ENCODE results near the gene RPL31. TPM values are rescaled to one million over a fixed set of nuclear protein-coding genes. Genes with fewer than 3 reads are reported as not detected.
A peak's percentile ranks its signal among the peaks of the same experiment; 100 is the strongest.
"Not testable (repeated sequence)": the region's sequence is repeated elsewhere in the genome, so short reads cannot be mapped to it uniquely, and the experiment has no call there.

RPL31 gene
- total RNA-seq, 1 experiment from 2014 or later: 682 TPM

DNA sequence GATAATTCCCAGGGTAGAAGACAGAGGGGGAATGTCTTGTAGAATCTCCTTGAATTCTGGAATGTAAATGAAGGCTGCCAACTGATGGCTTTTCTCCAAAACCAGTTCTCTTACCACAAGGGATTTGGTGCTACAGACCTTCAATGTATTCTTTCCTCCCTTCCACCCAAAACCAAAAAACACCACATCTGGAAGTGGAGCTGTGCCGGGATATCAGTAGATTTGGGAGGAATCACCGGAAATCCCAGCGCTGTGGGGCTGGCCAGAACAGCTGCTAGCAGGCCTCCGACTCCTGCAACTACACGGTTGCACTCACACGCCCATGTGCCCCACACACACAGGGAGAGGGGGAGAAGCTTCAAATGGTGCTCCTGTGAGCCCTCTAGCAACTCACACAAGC lies 45.7 kb downstream of the RPL31 start:
- H3K36me3 ChIP-seq (ENCODE audit: control insufficient read depth, insufficient read depth, low read length): peaks cover 30% of the 10 kb centered on the region
- POLR2A ChIA-PET: interaction anchor here (0.6 to 0.7 kb wide), 2 partner anchors 87 to 143 kb away, joined by 3 to 4 read pairs; no protein-coding TSS in a partner anchor
- ATAC-seq (no peak), DNase-seq (ENCODE audit: low read depth, low spot score) (no peak)
- H3K4me3 ChIP-seq (ENCODE audit: low read depth in 2 of 2, low read length in 2 of 2): no peak overlapping the region
- no TSS peak for BruUV-seq (replicated peaks)
- no peaks in the 10 kb centered on the region for H3K27me3 ChIP-seq (ENCODE audit: control insufficient read depth, insufficient read depth, low read length)
- intact Hi-C loops (cut with micrococcal nuclease; ENCODE audit: unreplicated experiment): no loop called here
- in situ Hi-C loops (cut with HindIII; ENCODE audit: low pct_unique_long_range_greater_than_20kb, low sequenced_read_pairs): no loop called here
- CTCF ChIA-PET: no interaction called here
- peak overlapping the region; percentile 35; the same call in 1 of the 2 replicates for H3K27ac ChIP-seq (ENCODE audit: low read length)
- H3K4me1 ChIP-seq (ENCODE audit: control insufficient read depth, insufficient read depth, low read length): peaks cover 13% of the 10 kb centered on the region
- H3K9me3 ChIP-seq (ENCODE audit: control insufficient read depth, insufficient read depth, low read depth, low read length): no peaks in the 10 kb centered on the region
- TF ChIP-seq, protein P1, sequence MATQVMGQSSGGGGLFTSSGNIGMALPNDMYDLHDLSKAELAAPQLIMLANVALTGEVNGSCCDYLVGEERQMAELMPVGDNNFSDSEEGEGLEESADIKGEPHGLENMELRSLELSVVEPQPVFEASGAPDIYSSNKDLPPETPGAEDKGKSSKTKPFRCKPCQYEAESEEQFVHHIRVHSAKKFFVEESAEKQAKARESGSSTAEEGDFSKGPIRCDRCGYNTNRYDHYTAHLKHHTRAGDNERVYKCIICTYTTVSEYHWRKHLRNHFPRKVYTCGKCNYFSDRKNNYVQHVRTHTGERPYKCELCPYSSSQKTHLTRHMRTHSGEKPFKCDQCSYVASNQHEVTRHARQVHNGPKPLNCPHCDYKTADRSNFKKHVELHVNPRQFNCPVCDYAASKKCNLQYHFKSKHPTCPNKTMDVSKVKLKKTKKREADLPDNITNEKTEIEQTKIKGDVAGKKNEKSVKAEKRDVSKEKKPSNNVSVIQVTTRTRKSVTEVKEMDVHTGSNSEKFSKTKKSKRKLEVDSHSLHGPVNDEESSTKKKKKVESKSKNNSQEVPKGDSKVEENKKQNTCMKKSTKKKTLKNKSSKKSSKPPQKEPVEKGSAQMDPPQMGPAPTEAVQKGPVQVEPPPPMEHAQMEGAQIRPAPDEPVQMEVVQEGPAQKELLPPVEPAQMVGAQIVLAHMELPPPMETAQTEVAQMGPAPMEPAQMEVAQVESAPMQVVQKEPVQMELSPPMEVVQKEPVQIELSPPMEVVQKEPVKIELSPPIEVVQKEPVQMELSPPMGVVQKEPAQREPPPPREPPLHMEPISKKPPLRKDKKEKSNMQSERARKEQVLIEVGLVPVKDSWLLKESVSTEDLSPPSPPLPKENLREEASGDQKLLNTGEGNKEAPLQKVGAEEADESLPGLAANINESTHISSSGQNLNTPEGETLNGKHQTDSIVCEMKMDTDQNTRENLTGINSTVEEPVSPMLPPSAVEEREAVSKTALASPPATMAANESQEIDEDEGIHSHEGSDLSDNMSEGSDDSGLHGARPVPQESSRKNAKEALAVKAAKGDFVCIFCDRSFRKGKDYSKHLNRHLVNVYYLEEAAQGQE (IDR thresholded peaks at IDR 0.05; ENCODE audit: insufficient read depth in 1 of 2, low read depth in 2 of 2, low read length in 1 of 2): no peak
- TF ChIP-seq TCF7L2 (IDR thresholded peaks at IDR 0.05; ENCODE audit: low read depth, low read length) (no peak), POLR2AphosphoS5 (IDR thresholded peaks at IDR 0.05; ENCODE audit: low read depth, low read length) (no peak), SIN3A (IDR thresholded peaks at IDR 0.05; ENCODE audit: borderline replicate concordance, insufficient read depth, low read depth, low read length) (no peak)
- TF ChIP-seq, protein P2, sequence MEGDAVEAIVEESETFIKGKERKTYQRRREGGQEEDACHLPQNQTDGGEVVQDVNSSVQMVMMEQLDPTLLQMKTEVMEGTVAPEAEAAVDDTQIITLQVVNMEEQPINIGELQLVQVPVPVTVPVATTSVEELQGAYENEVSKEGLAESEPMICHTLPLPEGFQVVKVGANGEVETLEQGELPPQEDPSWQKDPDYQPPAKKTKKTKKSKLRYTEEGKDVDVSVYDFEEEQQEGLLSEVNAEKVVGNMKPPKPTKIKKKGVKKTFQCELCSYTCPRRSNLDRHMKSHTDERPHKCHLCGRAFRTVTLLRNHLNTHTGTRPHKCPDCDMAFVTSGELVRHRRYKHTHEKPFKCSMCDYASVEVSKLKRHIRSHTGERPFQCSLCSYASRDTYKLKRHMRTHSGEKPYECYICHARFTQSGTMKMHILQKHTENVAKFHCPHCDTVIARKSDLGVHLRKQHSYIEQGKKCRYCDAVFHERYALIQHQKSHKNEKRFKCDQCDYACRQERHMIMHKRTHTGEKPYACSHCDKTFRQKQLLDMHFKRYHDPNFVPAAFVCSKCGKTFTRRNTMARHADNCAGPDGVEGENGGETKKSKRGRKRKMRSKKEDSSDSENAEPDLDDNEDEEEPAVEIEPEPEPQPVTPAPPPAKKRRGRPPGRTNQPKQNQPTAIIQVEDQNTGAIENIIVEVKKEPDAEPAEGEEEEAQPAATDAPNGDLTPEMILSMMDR (IDR thresholded peaks at IDR 0.05): no peak

DNA sequence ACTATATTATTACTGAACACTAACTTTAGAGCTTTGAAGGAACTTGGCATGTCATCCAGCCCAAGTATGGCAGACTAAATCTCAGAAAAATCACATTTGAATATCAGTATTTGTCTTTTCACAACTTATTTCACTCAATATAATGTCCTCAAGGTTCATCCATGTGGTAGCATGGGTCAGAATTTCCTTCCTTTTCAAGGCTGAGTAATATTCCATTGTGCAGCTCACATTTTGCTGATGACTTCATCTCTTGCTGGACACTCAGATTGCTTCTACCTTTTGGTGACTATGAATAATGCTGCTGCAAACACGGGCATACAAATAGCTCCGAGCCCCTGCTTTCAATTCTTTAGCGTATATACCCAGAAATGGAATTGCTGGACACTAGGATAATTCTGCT lies 46.7 kb downstream of the RPL31 start:
- intact Hi-C loops (cut with micrococcal nuclease; ENCODE audit: unreplicated experiment): no loop called here
- in situ Hi-C loops (cut with HindIII; ENCODE audit: low pct_unique_long_range_greater_than_20kb, low sequenced_read_pairs): no loop called here
- TF ChIP-seq POLR2AphosphoS5 (IDR thresholded peaks at IDR 0.05; ENCODE audit: low read depth, low read length): no peak; the same call in 1 of the 2 replicates
- TF ChIP-seq, protein P2 (IDR thresholded peaks at IDR 0.05): no peak
- no peak for TF ChIP-seq SIN3A (IDR thresholded peaks at IDR 0.05; ENCODE audit: borderline replicate concordance, insufficient read depth, low read depth, low read length)
- TF ChIP-seq, protein P1 (IDR thresholded peaks at IDR 0.05; ENCODE audit: insufficient read depth in 1 of 2, low read depth in 2 of 2, low read length in 1 of 2): no peak
- POLR2A ChIA-PET: interaction anchor here (0.6 kb wide), 1 partner anchor 67 kb away, joined by 5 read pairs; no protein-coding TSS in a partner anchor
- DNase-seq (ENCODE audit: low read depth, low spot score) (no peak), ATAC-seq (no peak)
- Histone ChIP-seq H3K27ac (ENCODE audit: low read length) (no peak overlapping the region), H3K4me3 (ENCODE audit: low read depth in 2 of 2, low read length in 2 of 2) (no peak overlapping the region), H3K36me3 (ENCODE audit: control insufficient read depth, insufficient read depth, low read length) (peaks cover 40% of the 10 kb centered on the region), H3K9me3 (ENCODE audit: control insufficient read depth, insufficient read depth, low read depth, low read length) (no peaks in the 10 kb centered on the region), H3K4me1 (ENCODE audit: control insufficient read depth, insufficient read depth, low read length) (peaks cover 11% of the 10 kb centered on the region), H3K27me3 (ENCODE audit: control insufficient read depth, insufficient read depth, low read length) (no peaks in the 10 kb centered on the region)
- CTCF ChIA-PET: no interaction called here
- TSS peak; percentile 14 for BruUV-seq (replicated peaks)

DNA sequence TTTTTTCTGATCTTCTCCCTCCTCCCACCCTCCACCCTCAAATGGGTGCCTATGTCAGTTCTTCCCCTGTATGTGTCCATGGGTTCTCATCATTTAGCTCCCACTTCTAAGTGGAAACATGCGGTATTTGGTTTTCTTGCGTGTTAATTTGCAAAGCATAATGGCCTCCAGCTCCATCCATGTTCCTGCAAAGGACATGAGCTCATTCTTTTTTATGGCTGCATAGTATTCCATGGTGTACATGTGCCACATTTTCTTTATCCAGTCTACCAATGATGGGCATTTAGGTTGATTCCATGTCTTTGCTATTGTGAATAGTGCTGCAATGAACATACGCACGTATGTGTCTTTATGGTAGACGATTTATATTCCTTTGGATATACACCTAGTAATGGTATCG lies 48.8 kb downstream of the RPL31 start:
- CTCF ChIA-PET: interaction anchor here (0.6 kb wide), 1 partner anchor 96 kb away, joined by 3 read pairs; no protein-coding TSS in a partner anchor
- POLR2A ChIA-PET; in situ Hi-C loops (cut with HindIII; ENCODE audit: low pct_unique_long_range_greater_than_20kb, low sequenced_read_pairs): not testable (repeated sequence)

More for the DNA sequence above, 48.8 kb downstream of the RPL31 start:
- H3K4me3 ChIP-seq (ENCODE audit: low read depth in 2 of 2, low read length in 2 of 2); H3K9me3 ChIP-seq (ENCODE audit: control insufficient read depth, insufficient read depth, low read depth, low read length); DNase-seq (ENCODE audit: low read depth, low spot score); intact Hi-C loops (cut with micrococcal nuclease; ENCODE audit: unreplicated experiment); H3K27me3 ChIP-seq (ENCODE audit: control insufficient read depth, insufficient read depth, low read length); ATAC-seq; H3K27ac ChIP-seq (ENCODE audit: low read length): not testable (repeated sequence)
- H3K36me3 ChIP-seq (ENCODE audit: control insufficient read depth, insufficient read depth, low read length): peaks cover 42% of the 10 kb centered on the region
- BruUV-seq (replicated peaks): TSS peak; percentile 16
- peaks cover 14% of the 10 kb centered on the region for H3K4me1 ChIP-seq (ENCODE audit: control insufficient read depth, insufficient read depth, low read length)

Measured in Panc1 (cell line).